CD4-positive, alpha-beta T cell (primary cell): Measurements from ENCODE around the gene LRGUK. TPM values are rescaled to one million over a fixed set of nuclear protein-coding genes. Genes with fewer than 3 reads are reported as not detected.

ENCODE experiments used
- ATAC-seq: fragments of 200-7000 bp; cut with Tn5 transposase; one replicate; pipeline ENCODE4 v1.10.0; 2022; ENCODE audit warnings: mild to moderate bottlenecking; ENCODE audit not compliant: poor library complexity
- CTCF ChIA-PET: fragments of 350-600 bp; sonication (Branson Sonifier 250); formaldehyde crosslinking; loops from one replicate; lab custom pipeline; 2021; ENCODE audit warnings: antibody characterized with exemption, inconsistent platforms; lab: Charles Lee
- POLR2A ChIA-PET: fragments of 350-600 bp; sonication (Branson Sonifier 250); formaldehyde crosslinking; loops from one replicate; lab custom pipeline; 2021; ENCODE audit warnings: antibody characterized with exemption, inconsistent platforms; lab: Charles Lee
- DNase-seq, 14 experiments: peaks; one replicate each; pipeline ENCODE4 v3.0.0-alpha.2; 2013 to 2020; ENCODE audit warnings: mixed read lengths in 2 of 14
- H3K27ac ChIP-seq, 2 donors: one replicate each; pipeline versions ENCODE4 v1.5.1 to v1.7.0; 2013; ENCODE audit warnings: low read length in 2 of 2, low read depth in 1 of 2, mild to moderate bottlenecking in 1 of 2
- H3K27me3 ChIP-seq, 2 experiments: 1 replicate in 1 of 2; 2 replicates in 1 of 2; pipeline versions ENCODE4 v1.6.1 to v1.7.0; 2013; ENCODE audit warnings: low read length in 2 of 2, control low read depth in 1 of 2, mild to moderate bottlenecking in 1 of 2, moderate library complexity in 1 of 2; ENCODE audit not compliant: insufficient read depth in 2 of 2, control insufficient read depth in 1 of 2
- H3K36me3 ChIP-seq: one replicate; pipeline ENCODE4 v1.6.1; 2013; ENCODE audit warnings: low read length, control low read depth; ENCODE audit not compliant: insufficient read depth
- H3K4me1 ChIP-seq: one replicate; pipeline ENCODE4 v1.6.1; 2013; ENCODE audit warnings: low read length, control low read depth; ENCODE audit not compliant: insufficient read depth
- H3K4me3 ChIP-seq: one replicate; pipeline ENCODE4 v1.5.1; 2013; ENCODE audit warnings: mild to moderate bottlenecking, low read length, moderate library complexity
- H3K9me3 ChIP-seq, 2 experiments: 1 replicate in 1 of 2; 2 replicates in 1 of 2; pipeline versions ENCODE4 v1.6.1 to v1.7.0; 2013; ENCODE audit warnings: low read length in 2 of 2, mild to moderate bottlenecking in 2 of 2, control low read depth in 1 of 2, moderate library complexity in 1 of 2; ENCODE audit not compliant: control insufficient read depth in 1 of 2, insufficient read depth in 1 of 2
- H3K27ac Mint-ChIP-seq: one replicate; pipeline ENCODE4 v1.8.0; 2020; ENCODE audit warnings: mixed read lengths
- H3K27me3 Mint-ChIP-seq: one replicate; pipeline ENCODE4 v1.8.0; 2021; ENCODE audit warnings: mixed read lengths
- H3K36me3 Mint-ChIP-seq: one replicate; pipeline ENCODE4 v1.8.0; 2021; ENCODE audit warnings: low read depth, mixed read lengths
- H3K4me1 Mint-ChIP-seq: one replicate; pipeline ENCODE4 v1.8.0; 2021; ENCODE audit warnings: low read depth, mixed read lengths
- H3K4me3 Mint-ChIP-seq: one replicate; pipeline ENCODE4 v1.8.0; 2020; ENCODE audit warnings: mild to moderate bottlenecking, mixed read lengths
- H3K9me3 Mint-ChIP-seq: one replicate; pipeline ENCODE4 v1.8.0; 2020; ENCODE audit warnings: mixed read lengths
- intact Hi-C, 2 experiments: fragments of 100-400 bp; cut with DNase I in 1 of 2; cut with micrococcal nuclease in 1 of 2; formaldehyde crosslinking; loops; one replicate each; pipeline versions ENCODE4 v1.15.1 to v1.9.0; 2023 to 2025; cut with DNase I, micrococcal nuclease
- total RNA-seq, 174 experiments: library from RNA in 2 of 174; stranded (reverse) in 2 of 174; gene quantifications; one replicate each; pipeline ENCODE4 v1.2.3 and lab custom pipeline; 2021 to 2026
- TF ChIP-seq, protein P1 (sequence below): fragments of 200-600 bp; IDR thresholded peaks from one replicate; pipeline ENCODE4 v1.8.0; 2022; ENCODE audit warnings: antibody characterized with exemption, mild to moderate bottlenecking

LRGUK gene
- total RNA-seq, 2 experiments from 2014 or later, result 0.20 to 0.27 TPM

DNA sequence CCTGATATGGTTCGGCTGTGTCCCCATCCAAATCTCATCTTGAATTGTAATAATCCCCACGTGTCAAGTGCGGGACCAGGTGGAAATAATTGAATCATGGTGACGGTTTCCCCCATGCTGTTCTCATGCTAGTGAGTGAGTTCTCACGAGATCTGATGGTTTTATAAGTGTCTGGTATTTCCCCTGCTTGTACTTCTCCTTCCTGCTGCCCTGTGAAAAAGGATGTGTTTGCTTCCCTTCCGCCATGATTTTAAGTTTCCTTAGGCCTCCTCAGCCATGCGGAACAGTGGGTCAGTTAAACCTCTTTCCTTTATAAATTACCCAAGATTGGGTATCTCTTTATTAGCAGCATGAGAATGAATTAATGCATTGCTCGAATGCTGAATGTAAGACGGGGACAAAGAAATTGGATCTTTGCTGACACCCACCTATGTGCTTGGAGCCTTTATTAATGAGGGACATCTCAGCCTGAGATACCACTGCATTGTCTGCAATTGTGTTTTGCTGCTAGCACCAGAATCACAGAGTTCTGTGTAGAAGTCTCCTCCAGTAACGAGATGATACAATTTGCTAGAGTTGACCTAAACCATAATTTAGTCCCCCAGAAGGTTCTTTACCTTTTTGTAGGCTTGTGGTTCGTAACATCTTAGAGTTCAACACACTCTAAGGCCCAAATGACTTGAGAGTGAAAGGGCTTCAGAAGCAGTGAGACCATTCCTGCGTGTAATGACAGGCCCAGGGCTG, 160.9 kb downstream of the LRGUK start:
- H3K27me3 Mint-ChIP-seq, result peaks cover 8% of the 10 kb centered on the region
- DNase-seq (no peak), ATAC-seq (no peak)
- Histone ChIP-seq H3K27me3 (no peaks in the 10 kb centered on the region), H3K36me3 (no peaks in the 10 kb centered on the region), H3K4me1 (no peaks in the 10 kb centered on the region), H3K27ac (no peak overlapping the region), H3K9me3 (no peaks in the 10 kb centered on the region), H3K4me3 (no peak overlapping the region)
- ChIA-PET POLR2A (no interaction called here), CTCF (no interaction called here)
- no peaks in the 10 kb centered on the region for H3K9me3 Mint-ChIP-seq
- intact Hi-C loops, result no loop called here
- TF ChIP-seq, protein P1, sequence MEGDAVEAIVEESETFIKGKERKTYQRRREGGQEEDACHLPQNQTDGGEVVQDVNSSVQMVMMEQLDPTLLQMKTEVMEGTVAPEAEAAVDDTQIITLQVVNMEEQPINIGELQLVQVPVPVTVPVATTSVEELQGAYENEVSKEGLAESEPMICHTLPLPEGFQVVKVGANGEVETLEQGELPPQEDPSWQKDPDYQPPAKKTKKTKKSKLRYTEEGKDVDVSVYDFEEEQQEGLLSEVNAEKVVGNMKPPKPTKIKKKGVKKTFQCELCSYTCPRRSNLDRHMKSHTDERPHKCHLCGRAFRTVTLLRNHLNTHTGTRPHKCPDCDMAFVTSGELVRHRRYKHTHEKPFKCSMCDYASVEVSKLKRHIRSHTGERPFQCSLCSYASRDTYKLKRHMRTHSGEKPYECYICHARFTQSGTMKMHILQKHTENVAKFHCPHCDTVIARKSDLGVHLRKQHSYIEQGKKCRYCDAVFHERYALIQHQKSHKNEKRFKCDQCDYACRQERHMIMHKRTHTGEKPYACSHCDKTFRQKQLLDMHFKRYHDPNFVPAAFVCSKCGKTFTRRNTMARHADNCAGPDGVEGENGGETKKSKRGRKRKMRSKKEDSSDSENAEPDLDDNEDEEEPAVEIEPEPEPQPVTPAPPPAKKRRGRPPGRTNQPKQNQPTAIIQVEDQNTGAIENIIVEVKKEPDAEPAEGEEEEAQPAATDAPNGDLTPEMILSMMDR, result no peak
- no peaks in the 10 kb centered on the region for H3K4me1 Mint-ChIP-seq
- H3K27ac Mint-ChIP-seq, result no peak overlapping the region
- peaks cover 8% of the 10 kb centered on the region for H3K36me3 Mint-ChIP-seq
- H3K4me3 Mint-ChIP-seq, result no peak overlapping the region

DNA sequence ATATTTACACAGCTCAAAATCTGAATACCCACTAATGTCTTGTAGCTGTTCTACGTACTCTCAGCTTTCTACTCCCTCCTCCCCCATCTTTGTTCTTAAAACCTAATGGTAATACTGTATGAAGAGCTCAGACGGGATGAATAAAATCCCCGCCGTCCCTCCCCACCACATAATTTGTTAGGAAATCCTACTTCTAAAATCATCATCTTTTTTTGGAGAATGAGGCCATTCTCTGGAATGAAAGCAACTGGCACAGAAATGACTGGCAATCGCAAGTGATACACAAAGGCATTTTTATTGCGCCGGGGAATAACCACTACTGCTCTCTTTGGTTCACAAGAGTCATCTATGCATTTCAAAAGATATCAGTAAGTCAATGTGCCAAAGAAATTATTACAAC, 162.3 kb downstream of the LRGUK start:
- H3K27me3 Mint-ChIP-seq, result no peaks in the 10 kb centered on the region
- no peaks in the 10 kb centered on the region for H3K9me3 Mint-ChIP-seq
- no peak overlapping the region for H3K4me3 Mint-ChIP-seq
- POLR2A ChIA-PET, result no interaction called here
- TF ChIP-seq, protein P1, result no peak
- Histone ChIP-seq H3K4me3 (no peak overlapping the region), H3K4me1 (no peaks in the 10 kb centered on the region), H3K27me3 (no peaks in the 10 kb centered on the region), H3K36me3 (peaks cover 3% of the 10 kb centered on the region), H3K27ac (no peak overlapping the region), H3K9me3 (no peaks in the 10 kb centered on the region)
- ATAC-seq, result no peak
- no peaks in the 10 kb centered on the region for H3K4me1 Mint-ChIP-seq
- CTCF ChIA-PET, result no interaction called here
- intact Hi-C loops, result no loop called here
- DNase-seq, result no peak
- no peak overlapping the region for H3K27ac Mint-ChIP-seq
- peaks cover 19% of the 10 kb centered on the region for H3K36me3 Mint-ChIP-seq

DNA sequence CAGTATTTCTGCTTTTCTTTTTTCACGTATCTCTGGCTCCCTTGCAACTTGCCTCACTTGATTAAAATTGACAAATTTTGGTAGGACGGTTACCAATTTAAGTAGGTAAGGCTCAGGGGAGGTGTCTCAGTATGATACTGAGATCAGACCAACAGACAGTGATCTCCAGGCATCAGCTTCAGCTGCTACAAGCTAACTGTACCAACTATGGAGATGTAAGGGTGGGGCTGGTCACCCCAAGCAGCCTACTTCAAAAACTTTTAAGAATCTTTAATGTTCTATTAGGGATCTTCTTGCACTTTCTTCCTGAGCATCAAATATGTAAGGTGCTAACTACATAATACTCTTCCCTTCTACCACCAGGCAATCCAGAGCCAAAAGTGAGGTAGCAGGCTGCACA, 162.7 kb downstream of the LRGUK start:
- H3K27ac Mint-ChIP-seq, result no peak overlapping the region
- CTCF ChIA-PET, result no interaction called here
- peaks cover 23% of the 10 kb centered on the region for H3K36me3 Mint-ChIP-seq
- intact Hi-C loops, result no loop called here
- Histone ChIP-seq H3K27ac (no peak overlapping the region), H3K9me3 (no peaks in the 10 kb centered on the region), H3K4me3 (no peak overlapping the region), H3K27me3 (no peaks in the 10 kb centered on the region), H3K4me1 (no peaks in the 10 kb centered on the region), H3K36me3 (peaks cover 7% of the 10 kb centered on the region)
- TF ChIP-seq, protein P1, result no peak
- H3K4me3 Mint-ChIP-seq, result no peak overlapping the region
- H3K9me3 Mint-ChIP-seq, result no peaks in the 10 kb centered on the region
- DNase-seq, result no peak
- no peaks in the 10 kb centered on the region for H3K4me1 Mint-ChIP-seq
- no peak for ATAC-seq
- POLR2A ChIA-PET, result no interaction called here
- no peaks in the 10 kb centered on the region for H3K27me3 Mint-ChIP-seq
